ENCODE results near the gene FAU.

FAU gene

GRCh38 chr11:65121865-65122696 is at the start of gene FAU, which contains the start of gene MRPL49:
FAU (minus strand) TSS chr11:65122134; CDS start chr11:65121813, 321 bp downstream.
MRPL49 (plus strand) TSS chr11:65122321; CDS start chr11:65122347, 26 bp downstream.
- DNase-seq (ENCODE audit: low read depth) = peak; percentile 94
- H3K4me3 ChIP-seq (ENCODE audit: low read length) = peak within 1 kb of the TSS; percentile 98
- TF ChIP-seq CTCF (conservative IDR thresholded peaks at IDR 0.05; ENCODE audit: low read depth, low read length) = no peak

- no peak within 1 kb of the TSS for H3K4me3 ChIP-seq (ENCODE audit: low read length)
- TF ChIP-seq CTCF (conservative IDR thresholded peaks at IDR 0.05; ENCODE audit: low read depth, low read length) = no peak
- no peak for DNase-seq (ENCODE audit: low read depth)
Observed at GRCh38 chr11:65170058-65170534, 48.2 kb upstream of the FAU start, which contains the start of gene SPDYC. SPDYC (plus strand) TSS chr11:65170233; CDS start chr11:65171358, 1,125 bp downstream.

DNA sequence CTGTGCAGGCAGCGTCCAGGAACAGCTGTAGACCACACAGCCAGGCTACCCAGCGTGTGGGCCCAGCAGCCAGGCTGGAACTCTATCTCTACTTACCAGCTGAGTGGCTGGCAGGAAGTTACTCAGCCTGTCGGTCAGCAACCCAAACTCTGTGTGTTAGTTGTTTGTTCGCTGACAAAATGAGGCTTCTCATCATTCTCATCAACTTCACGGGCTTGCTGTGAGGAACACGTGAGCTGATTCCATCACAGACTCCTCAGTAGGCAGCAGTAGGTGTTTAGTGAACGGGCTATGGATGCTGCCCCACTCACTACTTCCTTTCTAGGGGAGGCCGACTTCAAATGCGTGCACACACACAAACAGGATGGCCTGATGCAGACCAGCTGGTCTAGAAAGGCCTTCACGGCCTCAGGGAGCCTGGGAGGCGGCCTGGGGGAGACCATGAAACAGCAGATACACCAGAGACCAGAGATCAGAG is 47.3 kb upstream of the FAU start:
- no peak for DNase-seq (ENCODE audit: low read depth)
- H3K4me3 ChIP-seq (ENCODE audit: low read length) = no peak overlapping the region
- no peak for TF ChIP-seq CTCF (conservative IDR thresholded peaks at IDR 0.05; ENCODE audit: low read depth, low read length)

- no peak for DNase-seq (ENCODE audit: low read depth)
- TF ChIP-seq CTCF (conservative IDR thresholded peaks at IDR 0.05; ENCODE audit: low read depth, low read length) = no peak
- H3K4me3 ChIP-seq (ENCODE audit: low read length) = no peak overlapping the region
Observed at GRCh38 chr11:65167656-65168055, 45.7 kb upstream of the FAU start.

GRCh38 chr11:65166893-65167292 is 45.0 kb upstream of the FAU start:
- no peak for DNase-seq (ENCODE audit: low read depth)
- no peak overlapping the region for H3K4me3 ChIP-seq (ENCODE audit: low read length)
- TF ChIP-seq CTCF (conservative IDR thresholded peaks at IDR 0.05; ENCODE audit: low read depth, low read length) = no peak

GRCh38 chr11:65165410-65166317 is 43.7 kb upstream of the FAU start:
- TF ChIP-seq CTCF (conservative IDR thresholded peaks at IDR 0.05; ENCODE audit: low read depth, low read length) = no peak
- DNase-seq (ENCODE audit: low read depth) = no peak

More at GRCh38 chr11:65165410-65166317, 43.7 kb upstream of the FAU start:
- H3K4me3 ChIP-seq (ENCODE audit: low read length) = no peak overlapping the region
